Measurements from ENCODE around the gene FIBCD1.

FIBCD1 gene

DNA sequence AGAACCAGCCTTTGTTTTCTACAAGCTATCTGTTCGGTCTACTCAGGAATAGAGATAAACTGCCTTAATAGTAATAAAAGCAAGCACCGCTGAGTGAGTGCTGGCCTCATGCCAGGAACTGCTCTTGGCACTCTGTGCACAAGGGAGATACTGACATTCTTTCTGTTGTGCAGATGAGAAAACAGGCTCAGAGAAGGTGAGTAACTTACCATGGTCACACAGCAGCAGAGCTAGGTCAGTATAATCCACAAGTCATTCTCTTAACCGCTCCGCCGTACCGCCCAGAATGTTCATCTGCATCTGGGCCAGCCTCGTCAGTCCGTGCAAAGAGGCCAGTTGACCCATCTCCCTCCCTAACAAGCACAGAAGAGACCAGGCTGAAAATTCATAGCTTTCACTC lies 69.8 kb downstream of the FIBCD1 start:
- intact Hi-C loops (cut with DNase I), result no loop called here
- peak in 1 of 10 donors; percentile 75 for DNase-seq

DNA sequence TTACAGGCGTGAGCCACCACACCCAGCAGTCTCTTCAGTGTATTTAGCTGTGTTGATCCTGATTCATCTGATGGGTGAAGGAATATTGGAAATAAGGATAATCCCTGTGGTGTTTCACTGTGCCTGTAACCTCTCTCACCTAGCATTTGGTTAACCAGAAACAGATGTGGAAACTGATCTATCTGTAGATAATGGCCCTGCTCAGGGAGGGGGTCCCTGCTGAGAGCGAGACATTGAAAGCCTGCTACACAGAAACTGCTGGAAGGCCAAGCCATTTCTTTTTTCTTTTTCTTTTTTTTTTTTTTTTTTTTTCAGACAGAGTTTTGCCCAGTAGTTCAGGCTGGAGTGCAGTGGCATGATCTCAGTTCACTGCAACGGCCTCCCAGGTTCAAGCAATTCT lies 70.8 kb downstream of the FIBCD1 start:
- intact Hi-C loops (cut with DNase I), result no loop called here

GRCh38 chr9:130867556-130867955 lies 71.5 kb downstream of the FIBCD1 start:
- intact Hi-C loops (cut with DNase I), result loop anchor here (2.0 kb wide), 1 partner anchor 131 kb away; no protein-coding TSS in a partner anchor
- peak in 1 of 10 donors; percentile 67 for DNase-seq

More for the DNA sequence above, 70.8 kb downstream of the FIBCD1 start:
- peak in 1 of 10 donors; percentile 10 for DNase-seq

DNA sequence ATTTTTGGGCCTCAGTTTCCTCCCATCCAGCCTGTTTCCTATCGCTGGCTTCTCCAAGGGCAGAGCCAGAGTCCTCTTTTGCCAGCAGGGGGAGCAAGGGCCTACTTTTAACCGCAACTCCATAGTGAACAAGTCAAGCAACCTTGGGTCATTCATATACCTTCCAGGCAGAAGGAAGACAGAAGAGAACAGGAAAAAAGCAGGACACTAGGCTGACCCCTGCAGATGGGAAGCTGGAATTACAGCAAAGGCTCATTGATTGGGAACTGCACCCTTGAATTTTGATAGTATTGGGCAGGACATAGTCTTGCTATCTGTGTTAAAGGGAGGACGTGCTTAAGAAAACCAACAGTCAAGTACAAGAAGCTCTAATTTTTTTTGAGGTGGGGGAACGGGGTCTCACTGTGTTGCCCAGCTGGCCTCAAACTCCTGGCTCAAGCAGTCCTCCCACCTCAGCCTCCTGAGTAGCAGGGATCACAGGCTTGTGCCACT lies 72.5 kb downstream of the FIBCD1 start:
- intact Hi-C loops (cut with DNase I), result loop anchor here (2.0 kb wide), 1 partner anchor 132 kb away; no protein-coding TSS in a partner anchor
- DNase-seq, result peak in 8 of 10 donors; percentile 48 to 91 (median 70)

DNA sequence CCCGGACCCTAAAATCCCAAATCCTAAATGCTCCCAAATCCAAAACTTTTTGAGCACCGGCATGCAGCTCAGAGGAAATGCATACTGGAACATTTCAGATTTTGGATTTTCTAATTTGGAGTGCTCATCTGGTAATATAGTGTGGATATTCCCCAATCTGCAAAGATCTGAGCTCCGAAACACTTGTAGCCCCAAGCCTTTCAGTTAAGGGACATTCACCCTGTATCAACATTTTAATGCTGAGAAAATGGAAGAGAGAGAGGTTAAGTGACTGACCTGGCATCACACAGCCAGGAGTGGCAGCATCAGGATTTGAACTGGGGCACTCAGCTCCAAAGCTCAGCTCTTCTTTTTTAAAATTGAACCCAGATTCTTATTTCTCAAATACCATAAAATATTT lies 73.1 kb downstream of the FIBCD1 start:
- intact Hi-C loops (cut with DNase I), result loop anchor here (2.0 kb wide), 1 partner anchor 133 kb away; no protein-coding TSS in a partner anchor
- no peak for DNase-seq

DNA sequence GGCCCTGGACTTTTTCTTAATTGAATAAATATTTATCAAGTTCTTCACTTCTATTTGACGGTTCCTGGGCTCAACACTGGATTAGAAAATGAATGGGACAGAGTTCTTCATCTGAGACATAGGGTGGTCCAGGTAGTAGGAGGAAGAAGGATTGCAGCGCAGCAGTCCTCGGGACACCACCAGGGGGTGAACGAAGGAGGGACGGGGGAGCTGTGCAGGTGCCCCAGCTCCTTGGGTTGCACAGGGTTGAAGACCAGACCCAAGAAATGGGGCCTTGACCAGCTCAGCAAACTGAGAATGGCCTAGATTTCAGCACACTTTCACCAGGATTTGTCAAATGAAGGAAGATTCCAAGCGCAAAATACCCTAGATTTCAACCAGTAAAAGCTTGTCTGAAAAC lies 74.5 kb downstream of the FIBCD1 start:
- DNase-seq, result no peak
- intact Hi-C loops (cut with DNase I), result no loop called here

DNA sequence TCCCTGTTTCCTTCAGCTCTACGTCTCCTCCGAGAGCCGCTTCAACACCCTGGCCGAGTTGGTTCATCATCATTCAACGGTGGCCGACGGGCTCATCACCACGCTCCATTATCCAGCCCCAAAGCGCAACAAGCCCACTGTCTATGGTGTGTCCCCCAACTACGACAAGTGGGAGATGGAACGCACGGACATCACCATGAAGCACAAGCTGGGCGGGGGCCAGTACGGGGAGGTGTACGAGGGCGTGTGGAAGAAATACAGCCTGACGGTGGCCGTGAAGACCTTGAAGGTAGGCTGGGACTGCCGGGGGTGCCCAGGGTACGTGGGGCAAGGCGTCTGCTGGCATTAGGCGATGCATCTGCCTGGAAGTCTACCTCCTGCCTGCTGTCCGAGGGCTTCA lies 76.3 kb downstream of the FIBCD1 start:
- intact Hi-C loops (cut with DNase I), result loop anchor here (1.0 to 2.0 kb wide), 2 partner anchors 91 to 156 kb away; no protein-coding TSS in a partner anchor
- DNase-seq, result no peak

GRCh38 chr9:130862217-130862616 lies 76.8 kb downstream of the FIBCD1 start:
- intact Hi-C loops (cut with DNase I), result loop anchor here (2.0 kb wide), 1 partner anchor 155 kb away; no protein-coding TSS in a partner anchor
- DNase-seq, result no peak

GRCh38 chr9:130861372-130862180 lies 77.5 kb downstream of the FIBCD1 start:
- no peak for DNase-seq
- intact Hi-C loops (cut with DNase I), result loop anchor here (2.0 kb wide), 1 partner anchor 155 kb away; no protein-coding TSS in a partner anchor

GRCh38 chr9:130860458-130861316 lies 78.4 kb downstream of the FIBCD1 start:
- peak in 5 of 10 donors; percentile 52 to 92 (median 79) for DNase-seq

DNA sequence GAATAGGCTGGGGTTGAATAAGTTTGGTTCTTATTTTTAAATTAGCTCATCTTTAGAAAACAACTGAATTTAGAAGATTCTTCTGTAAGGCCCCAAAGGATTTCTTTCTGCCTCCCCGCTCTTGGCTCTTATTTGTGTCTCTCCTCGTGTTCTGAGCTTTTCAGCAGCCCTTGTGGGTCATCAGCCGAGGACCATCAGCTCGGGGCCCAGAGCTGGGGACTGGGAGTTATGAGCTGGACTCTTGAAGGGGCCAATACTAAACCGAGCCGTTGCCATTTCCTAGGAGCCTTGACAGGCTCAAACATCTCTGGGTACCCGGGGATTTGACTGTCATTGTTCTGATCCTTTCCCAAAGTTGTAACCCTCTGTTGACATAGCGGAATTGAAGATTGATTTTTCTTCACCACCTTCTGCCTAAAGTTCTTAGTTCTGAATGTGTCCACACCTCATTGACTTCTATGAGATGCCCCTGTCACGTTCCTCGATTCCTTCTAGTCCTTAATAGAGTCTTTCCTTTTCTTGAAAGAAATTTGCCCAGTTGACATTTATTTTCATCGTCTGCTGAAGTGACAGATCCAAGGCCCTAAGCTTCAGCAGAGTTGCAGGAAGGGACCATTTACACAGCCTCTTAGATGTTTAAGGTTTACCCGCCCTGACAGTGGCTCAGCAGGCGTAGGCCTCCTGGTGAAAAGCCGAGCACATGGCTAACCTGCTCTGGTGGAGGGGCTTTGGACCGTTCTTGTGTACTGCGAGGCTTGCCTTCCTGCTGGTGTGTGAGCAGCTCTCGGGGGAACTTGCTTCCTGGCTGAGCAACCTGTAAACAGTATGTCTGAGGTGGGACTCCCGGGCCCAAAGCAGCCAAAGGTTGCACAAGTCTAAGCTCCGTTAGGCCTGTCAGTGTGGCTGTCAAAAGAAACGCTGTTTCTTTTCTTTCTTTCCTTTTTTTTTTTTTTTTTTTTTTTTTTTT lies 80.0 kb downstream of the FIBCD1 start:
- intact Hi-C loops (cut with DNase I), result no loop called here
- DNase-seq, result no peak

More at GRCh38 chr9:130860458-130861316, 78.4 kb downstream of the FIBCD1 start:
- intact Hi-C loops (cut with DNase I), result no loop called here

- peak in 2 of 10 donors; percentile 34 to 75 for DNase-seq
These were observed 80.9 kb downstream of the FIBCD1 start for GRCh38 chr9:130857864-130858738.

DNA sequence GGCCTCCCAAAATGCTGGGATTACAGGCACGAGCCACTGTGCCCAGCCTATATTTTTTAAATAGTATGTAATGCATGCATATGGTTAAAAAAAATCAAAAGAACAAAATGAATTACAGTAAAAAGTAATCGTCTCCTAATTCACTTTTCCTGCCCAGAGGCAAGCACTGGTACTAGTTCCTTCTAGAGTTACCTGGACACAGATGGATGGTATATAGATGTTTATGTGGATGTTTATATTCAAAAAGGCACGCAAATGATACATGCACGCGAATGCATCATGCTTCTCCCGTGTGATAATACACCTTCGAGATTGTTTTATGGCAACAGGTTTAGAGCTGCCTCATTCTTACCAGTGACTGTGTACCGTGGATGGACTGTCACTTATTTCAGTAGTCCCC lies 82.6 kb downstream of the FIBCD1 start:
- intact Hi-C loops (cut with DNase I), result no loop called here

More at GRCh38 chr9:130857864-130858738, 80.9 kb downstream of the FIBCD1 start:
- intact Hi-C loops (cut with DNase I), result no loop called here

GRCh38 chr9:130854835-130855234 lies 84.2 kb downstream of the FIBCD1 start:
- DNase-seq, result no peak
- intact Hi-C loops (cut with DNase I), result no loop called here

More for the DNA sequence above, 82.6 kb downstream of the FIBCD1 start:
- no peak for DNase-seq

DNA sequence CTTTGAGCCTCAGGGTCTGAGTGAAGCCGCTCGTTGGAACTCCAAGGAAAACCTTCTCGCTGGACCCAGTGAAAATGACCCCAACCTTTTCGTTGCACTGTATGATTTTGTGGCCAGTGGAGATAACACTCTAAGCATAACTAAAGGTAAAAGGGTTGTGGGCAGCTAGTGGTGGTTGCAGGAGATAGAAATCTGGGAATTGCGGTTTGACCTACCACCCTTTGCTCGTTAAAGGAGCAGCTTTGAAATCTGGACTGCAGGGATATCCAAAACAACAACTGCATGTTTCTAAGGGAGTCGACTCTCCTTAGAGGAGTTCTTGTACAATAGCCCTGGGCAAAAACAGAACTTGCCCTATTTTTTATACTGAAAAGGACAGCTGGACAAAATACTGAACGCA lies 85.0 kb downstream of the FIBCD1 start:
- no peak for DNase-seq
- intact Hi-C loops (cut with DNase I), result no loop called here

GRCh38 chr9:130852801-130853200 lies 86.2 kb downstream of the FIBCD1 start:
- no peak for DNase-seq
- intact Hi-C loops (cut with DNase I), result no loop called here

Measured in posterior cingulate gyrus (tissue), 11 donors.